AG09319 (cell line): ENCODE measurements around the gene CFAP54.

Experiments
- DNase-seq: peaks from one replicate; pipeline ENCODE4 v3.0.0-alpha.2; 2010; ENCODE audit warnings: low read depth; ENCODE audit errors: extremely low read depth
- CTCF ChIP-seq: IDR thresholded peaks from 2 replicates; pipeline ENCODE4 v1.5.1; 2011; ENCODE audit warnings: low read depth, mild to moderate bottlenecking, inconsistent platforms, low read length, moderate library complexity

CFAP54 gene

GRCh38 chr12:96902076-96902475 is 412.7 kb downstream of the CFAP54 start:
- DNase-seq = no peak
- TF ChIP-seq CTCF = no peak

GRCh38 chr12:96906498-96906848 is 417.1 kb downstream of the CFAP54 start:
- no peak for DNase-seq
- no peak for TF ChIP-seq CTCF

GRCh38 chr12:96906849-96907670 is 417.7 kb downstream of the CFAP54 start, which contains the start of gene NEDD1:
NEDD1 (plus strand) TSS chr12:96907257; CDS start chr12:96909760, 2,503 bp downstream.
- TF ChIP-seq CTCF = no peak
- peak; percentile 31 for DNase-seq

DNA sequence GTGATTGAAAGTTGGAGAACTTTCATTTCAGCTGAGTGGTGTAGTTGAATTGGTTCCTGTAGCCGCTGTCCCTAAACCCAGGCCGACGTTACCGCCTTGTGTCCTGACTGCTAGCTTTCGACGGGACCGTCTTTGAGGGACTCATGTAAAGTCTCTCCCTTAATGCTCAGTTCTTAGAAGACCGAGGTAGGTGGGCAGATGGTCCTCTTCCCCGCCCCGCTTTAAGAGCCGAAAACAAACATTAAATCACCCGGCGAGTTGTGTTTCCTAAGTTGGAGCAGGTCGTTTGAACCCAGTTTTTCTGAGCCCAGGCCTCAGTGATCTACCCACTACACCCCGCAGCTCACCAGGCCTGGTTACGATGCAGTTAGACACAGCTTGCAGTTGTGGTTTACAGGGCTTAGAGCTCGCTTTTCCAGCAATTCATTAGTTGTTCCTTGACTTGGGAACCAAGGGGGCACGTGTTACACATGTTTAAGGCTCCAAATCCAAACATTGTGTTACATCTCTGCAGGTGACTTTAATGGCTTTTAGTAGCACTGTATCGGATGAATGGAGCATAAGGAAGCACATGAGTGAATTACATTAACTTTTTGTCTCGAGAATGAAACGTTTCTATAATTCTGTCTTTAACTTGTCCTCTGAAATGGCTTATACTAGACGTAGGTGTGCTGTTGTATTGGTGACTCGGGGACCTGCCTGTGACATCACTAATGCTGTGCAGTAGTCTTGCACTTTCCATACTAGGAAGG is 418.5 kb downstream of the CFAP54 start:
- DNase-seq = no peak

GRCh38 chr12:96908423-96908675 is 419.0 kb downstream of the CFAP54 start:
- no peak for DNase-seq
- TF ChIP-seq CTCF = no peak

More for the DNA sequence above, 418.5 kb downstream of the CFAP54 start:
- TF ChIP-seq CTCF = no peak

- no peak for TF ChIP-seq CTCF
- no peak for DNase-seq
Observed at GRCh38 chr12:96912261-96912660, 422.9 kb downstream of the CFAP54 start.

DNA sequence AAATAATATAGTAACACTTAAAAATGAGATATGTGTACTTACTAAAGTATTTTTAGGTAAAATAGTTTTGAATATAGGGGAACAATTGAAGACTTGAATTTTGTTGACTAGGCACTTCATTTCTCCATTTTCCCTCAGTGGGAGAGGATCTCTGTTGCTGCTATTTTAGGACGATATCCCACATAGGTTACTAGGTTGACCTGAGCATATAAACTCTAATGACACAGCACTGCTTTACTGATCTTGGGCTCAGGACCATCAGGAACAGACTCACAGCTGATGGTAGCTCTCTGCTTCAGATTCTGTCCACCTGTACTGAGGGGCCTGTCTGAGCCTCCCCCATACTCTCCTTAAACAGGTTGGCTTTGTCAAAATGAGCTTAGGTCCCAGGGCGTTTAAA is 423.6 kb downstream of the CFAP54 start:
- no peak for TF ChIP-seq CTCF
- no peak for DNase-seq
